ENCODE measurements around the gene PIP. TPM values are rescaled to one million over a fixed set of nuclear protein-coding genes. Genes with fewer than 3 reads are reported as not detected.

PIP gene
- total RNA-seq, 1 experiment from 2014 or later = not detected

DNA sequence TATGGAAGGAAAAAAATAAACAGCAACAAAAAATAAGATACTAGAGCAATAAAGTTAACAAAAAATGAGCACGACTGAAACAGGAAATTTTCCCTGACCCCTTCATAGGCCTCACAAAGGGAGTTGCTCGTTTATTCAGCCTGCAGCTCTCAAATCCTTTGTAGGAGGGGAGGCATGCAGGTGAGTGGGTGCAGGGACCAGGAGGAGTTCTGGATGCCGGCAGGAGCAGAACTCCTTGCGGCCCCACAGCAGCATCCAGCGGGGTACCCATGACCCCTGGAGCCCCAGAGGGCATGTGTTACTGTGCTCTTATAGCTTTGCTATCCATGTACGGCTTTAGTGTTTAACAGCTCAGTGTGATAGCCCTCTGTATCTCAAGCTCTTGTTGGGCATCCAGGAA lies 57.1 kb downstream of the PIP start:
- H4K8ac ChIP-seq (replicated peaks; ENCODE audit: insufficient read length, low read depth, low read length) = no peak overlapping the region
- H3K23ac ChIP-seq (ENCODE audit: insufficient read length, low read depth, low read length) = no peak overlapping the region
- H2BK15ac ChIP-seq (ENCODE audit: low read depth, low read length) = no peak overlapping the region
- Mint-ChIP-seq H3K9me3 (no peaks in the 10 kb centered on the region), H3K36me3 (ENCODE audit: insufficient read depth in 1 of 3, low read depth in 3 of 3) (no peaks in the 10 kb centered on the region), H3K4me3 (no peak overlapping the region), H3K27me3 (ENCODE audit: low read depth) (no peaks in the 10 kb centered on the region; the same call in 1 of the 2 replicates), H3K27ac (no peak overlapping the region), H3K4me1 (peaks cover 12 to 18% of the 10 kb centered on the region in 2 experiments)
- no peak overlapping the region for H3K56ac ChIP-seq (ENCODE audit: insufficient read length, low read depth, low read length)
- no peak overlapping the region for H4K91ac ChIP-seq (ENCODE audit: insufficient read length, low read depth, low read length)
- peak; percentile 40 for DNase-seq
- H3T11ph ChIP-seq (ENCODE audit: low read length) = no peak overlapping the region
- no CpG with 5 or more reads among the region's 6 CpGs for WGBS (ENCODE audit: extremely low coverage, insufficient read length, low lambda C conversion rate)
- no peak overlapping the region for H3K4me2 ChIP-seq (ENCODE audit: insufficient read depth, insufficient read length, low read length)
- H3K9me3 ChIP-seq (ENCODE audit: control insufficient read depth, low read depth, low read length) = no peaks in the 10 kb centered on the region
- TF ChIP-seq, protein P1, sequence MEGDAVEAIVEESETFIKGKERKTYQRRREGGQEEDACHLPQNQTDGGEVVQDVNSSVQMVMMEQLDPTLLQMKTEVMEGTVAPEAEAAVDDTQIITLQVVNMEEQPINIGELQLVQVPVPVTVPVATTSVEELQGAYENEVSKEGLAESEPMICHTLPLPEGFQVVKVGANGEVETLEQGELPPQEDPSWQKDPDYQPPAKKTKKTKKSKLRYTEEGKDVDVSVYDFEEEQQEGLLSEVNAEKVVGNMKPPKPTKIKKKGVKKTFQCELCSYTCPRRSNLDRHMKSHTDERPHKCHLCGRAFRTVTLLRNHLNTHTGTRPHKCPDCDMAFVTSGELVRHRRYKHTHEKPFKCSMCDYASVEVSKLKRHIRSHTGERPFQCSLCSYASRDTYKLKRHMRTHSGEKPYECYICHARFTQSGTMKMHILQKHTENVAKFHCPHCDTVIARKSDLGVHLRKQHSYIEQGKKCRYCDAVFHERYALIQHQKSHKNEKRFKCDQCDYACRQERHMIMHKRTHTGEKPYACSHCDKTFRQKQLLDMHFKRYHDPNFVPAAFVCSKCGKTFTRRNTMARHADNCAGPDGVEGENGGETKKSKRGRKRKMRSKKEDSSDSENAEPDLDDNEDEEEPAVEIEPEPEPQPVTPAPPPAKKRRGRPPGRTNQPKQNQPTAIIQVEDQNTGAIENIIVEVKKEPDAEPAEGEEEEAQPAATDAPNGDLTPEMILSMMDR (conservative IDR thresholded peaks at IDR 0.05) = no peak
- no peak overlapping the region for H3K9ac ChIP-seq (ENCODE audit: extremely low read depth, insufficient read length, low read length)
- no peak overlapping the region for H3K4ac ChIP-seq (ENCODE audit: low read depth, low read length)
- H3K27me3 ChIP-seq (ENCODE audit: insufficient read depth, low read length) = no peaks in the 10 kb centered on the region
- H3K79me1 ChIP-seq (ENCODE audit: insufficient read depth, low read depth, low read length, poor library complexity, severe bottlenecking) = no peaks in the 10 kb centered on the region
- H3K23me2 ChIP-seq (ENCODE audit: insufficient read length, low read depth, low read length, poor library complexity, severe bottlenecking) = no peaks in the 10 kb centered on the region
- no peak overlapping the region for H2BK12ac ChIP-seq (ENCODE audit: insufficient read length, low read depth, low read length)
- no peaks in the 10 kb centered on the region for H3K4me1 ChIP-seq (ENCODE audit: insufficient read depth, low read length)
- no peak overlapping the region for H2BK5ac ChIP-seq (ENCODE audit: insufficient read length, low read length)
- H3K27ac ChIP-seq (ENCODE audit: insufficient read length, low read depth, low read length) = no peak overlapping the region
- no peak overlapping the region for H3K14ac ChIP-seq (ENCODE audit: insufficient read depth, low read length)
- H4K20me1 ChIP-seq (ENCODE audit: control insufficient read depth, insufficient read depth, insufficient read length) = no peaks in the 10 kb centered on the region
- no peaks in the 10 kb centered on the region for H3K79me2 ChIP-seq (ENCODE audit: insufficient read depth, low read length)
- no peak overlapping the region for H4K5ac ChIP-seq (ENCODE audit: insufficient read length, low read depth, low read length)
- H2AK5ac ChIP-seq (ENCODE audit: insufficient read length, low read length) = no peak overlapping the region
- no peak overlapping the region for H2BK20ac ChIP-seq (ENCODE audit: low read depth, low read length, poor library complexity, severe bottlenecking)
- peak overlapping the region; percentile 32 for H2AFZ ChIP-seq (ENCODE audit: low read length)
- no peak overlapping the region for H2BK120ac ChIP-seq (ENCODE audit: low read depth, low read length, poor library complexity, severe bottlenecking)
- no peak overlapping the region for H3K18ac ChIP-seq (ENCODE audit: insufficient read length, low read depth, low read length)

Other genes with a start within 250 kb of the PIP start
- 0.61 and 0.81 TPM in 2 replicates for gene TRPV6, start 246.3 kb upstream of the PIP start, total RNA-seq (2021)
- not detected in 2 replicates for gene TRPV5, start 198.3 kb upstream of the PIP start, total RNA-seq (2021)
- gene LLCFC1, start 192.6 kb upstream of the PIP start, total RNA-seq (2021) = not detected in 2 replicates
- gene KEL, start 169.7 kb upstream of the PIP start, total RNA-seq (2021) = 0.72 and 1.5 TPM in 2 replicates
- not detected in 2 replicates for gene OR9A2, start 104.9 kb upstream of the PIP start, total RNA-seq (2021)
- not detected in 2 replicates for gene OR6V1, start 79.7 kb upstream of the PIP start, total RNA-seq (2021)
- gene TAS2R39, start 51.3 kb downstream of the PIP start, total RNA-seq (2021) = not detected in 2 replicates
- gene TAS2R40, start 90.0 kb downstream of the PIP start, total RNA-seq (2021) = not detected in 2 replicates
- 36.1 and 37.3 TPM in 2 replicates for gene GSTK1, start 131.4 kb downstream of the PIP start, total RNA-seq (2021)
- gene TMEM139, start 152.9 kb downstream of the PIP start, total RNA-seq (2021) = 0.85 and 1.1 TPM in 2 replicates
- 65.3 and 67.4 TPM in 2 replicates for gene CASP2, start 156.3 kb downstream of the PIP start, total RNA-seq (2021)
- gene CLCN1, start 184.0 kb downstream of the PIP start, total RNA-seq (2021) = 0.11 and 0.13 TPM in 2 replicates
- gene FAM131B, start 230.6 kb downstream of the PIP start, total RNA-seq (2021) = 17.3 and 18.5 TPM in 2 replicates
- 236 and 237 TPM in 2 replicates for gene ZYX, start 249.3 kb downstream of the PIP start, total RNA-seq (2021)

Data from H9 (cell line).